GM21381 (cell line): Measurements from ENCODE around the gene PHOX2A.

ENCODE experiments used
- ATAC-seq: cut with Tn5 transposase; IDR thresholded peaks from one replicate; pipeline ENCODE4 v1.9.1; 2021; ENCODE audit warnings: mild to moderate bottlenecking, moderate library complexity; ENCODE audit not compliant: unreplicated experiment

Gene PHOX2A

GRCh38 chr11:72235351-72236057, 8.5 kb downstream of the PHOX2A start:
- no peak for ATAC-seq

GRCh38 chr11:72234920-72235319, 9.1 kb downstream of the PHOX2A start:
- ATAC-seq = no peak

DNA sequence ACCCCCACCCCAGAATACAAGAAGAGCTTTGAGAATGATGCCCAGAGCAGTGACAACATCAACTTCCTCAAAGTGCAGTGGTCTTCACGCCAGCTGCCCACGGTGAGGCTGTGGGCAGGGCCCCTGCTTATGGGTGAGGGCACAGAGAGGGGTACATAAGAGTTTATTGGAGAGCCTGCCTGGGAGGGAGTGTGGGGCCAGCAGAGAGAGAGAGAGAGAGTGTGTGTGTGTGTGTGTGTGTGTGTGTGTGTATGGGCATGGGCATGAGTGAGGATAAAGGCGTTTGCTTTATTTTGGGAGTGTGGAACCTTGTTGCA, 9.5 kb downstream of the PHOX2A start:
- ATAC-seq = no peak

DNA sequence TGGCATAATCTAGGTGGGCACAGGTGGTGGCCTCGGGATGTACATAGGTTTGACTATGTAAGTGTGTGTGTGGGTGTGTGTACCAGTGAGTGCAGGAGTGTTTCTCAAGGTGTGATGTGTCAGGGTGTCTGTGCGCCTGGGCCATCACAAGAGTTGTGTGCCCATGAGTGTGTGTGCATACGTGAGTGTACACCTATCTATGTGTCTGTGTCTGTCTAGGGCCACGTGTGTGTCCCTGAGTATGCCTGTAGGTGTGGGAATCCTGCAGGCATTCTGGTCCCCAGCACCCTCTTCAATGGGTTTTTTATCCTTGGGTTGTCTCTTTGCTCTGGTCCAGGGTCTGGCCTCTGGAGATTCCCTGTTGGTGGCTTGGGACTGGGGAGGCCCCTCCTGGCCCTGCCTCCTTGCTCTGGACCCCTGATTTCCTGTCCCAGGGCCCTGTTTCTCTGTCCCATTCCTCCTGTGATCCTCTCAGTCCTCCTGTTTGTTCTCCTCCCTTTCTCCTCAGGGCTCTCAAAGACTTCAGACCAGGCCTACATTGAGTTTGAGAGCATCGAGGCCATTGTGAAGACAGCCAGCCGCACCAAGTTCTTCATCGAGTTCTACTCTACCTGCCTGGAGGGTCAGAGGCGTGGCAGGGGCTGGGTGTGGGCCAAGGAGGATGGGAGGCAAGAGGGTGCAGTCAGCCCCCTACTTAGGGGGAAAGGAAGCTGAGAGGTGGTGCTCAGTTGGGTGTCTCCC, 10.0 kb downstream of the PHOX2A start:
- ATAC-seq = no peak

GRCh38 chr11:72233056-72233772, 10.8 kb downstream of the PHOX2A start:
- ATAC-seq = no peak

- no peak for ATAC-seq
Observed at GRCh38 chr11:72232260-72233055, 11.5 kb downstream of the PHOX2A start.

DNA sequence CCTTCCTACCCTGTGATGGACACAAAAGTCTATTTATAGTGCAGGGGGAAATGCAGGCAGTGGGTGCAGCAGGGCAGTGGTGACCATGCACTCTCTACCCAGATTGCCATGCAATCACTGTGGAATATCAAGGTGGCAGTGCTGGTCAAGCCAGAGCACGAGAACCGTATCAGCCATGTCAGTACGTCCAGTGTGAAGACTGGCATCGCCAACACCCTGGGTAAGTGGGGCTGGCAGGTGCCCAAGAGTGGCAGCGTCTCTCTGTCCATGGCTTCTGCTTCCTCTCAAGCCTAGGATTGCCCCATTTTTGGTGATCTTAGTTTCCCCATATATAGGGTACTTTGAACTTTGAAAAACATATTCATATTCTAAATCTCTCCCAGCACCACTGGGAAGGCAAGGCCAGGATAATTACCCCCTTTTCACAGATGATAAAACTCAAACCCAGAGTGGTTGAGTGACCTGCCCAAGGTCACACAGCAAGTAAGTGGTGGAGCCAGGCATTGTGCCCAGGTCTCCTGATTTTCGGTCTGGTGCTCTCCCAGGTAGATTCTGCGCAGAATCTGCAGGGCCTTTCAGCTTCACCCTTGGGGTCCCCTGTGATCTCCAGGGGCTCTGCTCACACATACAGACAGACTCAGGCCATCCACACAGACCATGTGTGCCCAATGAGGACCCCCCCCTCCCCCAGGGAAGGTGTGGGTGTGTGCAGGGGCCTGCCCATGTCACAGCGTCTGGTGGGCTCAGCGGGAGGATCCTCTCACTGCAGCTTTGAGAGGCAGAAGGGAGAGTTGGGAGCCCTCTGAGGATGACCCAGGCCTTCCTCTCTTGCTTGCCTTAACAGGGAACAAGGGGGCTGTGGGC, 12.3 kb downstream of the PHOX2A start:
- no peak for ATAC-seq

DNA sequence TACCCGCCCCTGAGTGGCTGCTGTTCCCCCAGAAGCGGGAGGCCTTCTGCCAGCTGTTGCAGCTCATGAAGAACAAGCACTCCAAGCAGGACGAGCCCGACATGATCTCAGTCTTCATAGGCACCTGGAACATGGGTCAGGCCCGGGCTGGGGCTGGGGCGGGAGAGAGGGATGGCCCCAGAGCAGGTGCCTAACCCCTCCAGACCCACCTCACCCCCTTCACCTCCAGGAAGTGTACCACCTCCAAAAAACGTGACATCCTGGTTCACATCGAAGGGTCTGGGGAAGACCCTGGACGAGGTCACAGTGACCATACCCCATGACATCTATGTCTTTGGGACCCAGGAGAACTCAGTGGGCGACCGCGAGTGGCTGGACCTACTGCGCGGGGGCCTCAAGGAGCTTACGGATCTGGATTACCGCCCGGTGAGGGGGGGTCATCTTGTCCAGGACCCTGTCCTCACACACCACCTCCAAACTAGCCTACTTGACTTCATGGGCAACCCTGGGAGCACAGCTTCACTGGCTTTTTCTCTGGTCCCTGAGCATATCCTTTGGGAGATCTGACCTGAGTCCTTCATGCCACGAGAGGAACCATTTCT, 13.1 kb downstream of the PHOX2A start:
- ATAC-seq = no peak

DNA sequence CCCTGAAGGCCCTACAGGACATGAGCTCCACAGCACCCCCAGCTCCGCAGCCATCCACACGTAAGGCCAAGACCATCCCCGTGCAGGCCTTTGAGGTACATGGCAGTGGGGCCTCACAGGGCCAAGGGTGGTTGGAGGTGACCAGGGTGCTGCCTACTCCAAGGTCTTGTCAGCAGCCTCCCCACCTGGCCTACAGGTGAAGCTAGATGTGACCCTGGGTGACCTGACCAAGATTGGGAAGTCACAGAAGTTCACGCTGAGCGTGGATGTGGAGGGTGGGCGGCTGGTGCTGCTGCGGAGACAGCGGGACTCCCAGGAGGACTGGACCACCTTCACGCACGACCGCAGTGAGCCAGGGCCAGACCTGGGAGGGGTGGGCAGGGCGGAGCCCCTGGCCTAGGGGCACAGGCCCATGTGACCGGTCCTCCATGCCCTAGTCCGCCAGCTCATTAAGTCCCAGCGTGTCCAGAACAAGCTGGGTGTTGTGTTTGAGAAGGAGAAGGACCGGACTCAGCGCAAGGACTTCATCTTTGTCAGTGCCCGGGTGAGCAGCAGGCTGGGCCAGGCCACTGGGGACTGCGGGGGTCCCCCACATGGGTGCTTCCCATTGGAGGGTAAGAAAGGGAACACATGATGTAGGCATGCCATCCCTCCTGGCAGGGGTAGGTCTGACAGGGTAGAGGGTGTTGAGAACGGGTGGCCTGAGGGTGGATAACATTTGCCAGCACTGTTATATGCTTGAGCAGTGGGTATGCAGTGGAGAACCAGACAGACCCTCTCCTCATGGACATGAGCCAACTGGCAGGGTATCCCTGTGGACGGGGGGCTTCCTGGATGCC, 13.8 kb downstream of the PHOX2A start:
- no peak for ATAC-seq

DNA sequence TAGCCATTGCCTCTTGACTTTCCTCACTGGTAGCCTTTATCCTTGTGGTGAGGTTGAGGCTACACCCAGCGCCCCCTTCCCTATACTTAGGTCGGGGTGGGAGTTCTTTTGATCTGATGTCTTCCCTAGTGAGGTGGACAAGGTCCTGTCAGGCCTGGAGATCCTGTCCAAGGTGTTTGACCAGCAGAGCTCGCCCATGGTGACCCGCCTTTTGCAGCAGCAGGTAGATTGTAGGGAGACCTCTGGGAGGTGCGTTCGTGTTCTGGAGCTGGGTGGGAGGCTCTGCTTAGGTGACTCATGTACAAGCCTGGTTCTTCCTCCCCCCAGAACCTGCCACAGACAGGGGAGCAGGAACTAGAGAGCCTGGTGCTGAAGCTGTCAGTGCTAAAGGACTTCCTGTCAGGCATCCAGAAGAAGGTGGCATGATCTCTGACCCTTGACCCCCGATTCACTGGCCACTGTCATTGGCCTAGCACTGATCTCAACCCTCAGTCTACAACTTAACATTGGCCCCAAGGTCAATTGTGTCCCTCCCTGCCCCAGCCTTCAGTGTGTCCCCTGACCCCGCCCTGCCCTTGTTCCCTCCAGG, 14.5 kb downstream of the PHOX2A start:
- no peak for ATAC-seq

DNA sequence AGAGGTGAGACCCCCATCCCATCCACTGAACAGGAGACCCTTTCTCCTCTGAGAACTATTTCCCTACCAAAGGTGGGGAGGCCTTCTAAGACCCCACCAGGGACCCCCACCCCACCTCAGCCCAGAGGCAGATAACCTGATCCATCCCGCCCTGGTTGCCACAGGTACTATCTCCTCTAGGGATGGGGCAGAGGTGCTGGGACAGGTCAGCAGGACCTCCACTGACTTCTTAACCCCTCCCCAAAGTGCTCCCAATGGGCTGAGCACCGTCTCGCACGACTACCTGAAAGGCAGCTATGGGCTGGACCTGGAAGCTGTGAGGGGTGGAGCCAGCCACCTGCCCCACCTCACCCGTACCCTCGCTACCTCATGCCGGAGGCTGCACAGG, 15.1 kb downstream of the PHOX2A start:
- ATAC-seq = no peak

DNA sequence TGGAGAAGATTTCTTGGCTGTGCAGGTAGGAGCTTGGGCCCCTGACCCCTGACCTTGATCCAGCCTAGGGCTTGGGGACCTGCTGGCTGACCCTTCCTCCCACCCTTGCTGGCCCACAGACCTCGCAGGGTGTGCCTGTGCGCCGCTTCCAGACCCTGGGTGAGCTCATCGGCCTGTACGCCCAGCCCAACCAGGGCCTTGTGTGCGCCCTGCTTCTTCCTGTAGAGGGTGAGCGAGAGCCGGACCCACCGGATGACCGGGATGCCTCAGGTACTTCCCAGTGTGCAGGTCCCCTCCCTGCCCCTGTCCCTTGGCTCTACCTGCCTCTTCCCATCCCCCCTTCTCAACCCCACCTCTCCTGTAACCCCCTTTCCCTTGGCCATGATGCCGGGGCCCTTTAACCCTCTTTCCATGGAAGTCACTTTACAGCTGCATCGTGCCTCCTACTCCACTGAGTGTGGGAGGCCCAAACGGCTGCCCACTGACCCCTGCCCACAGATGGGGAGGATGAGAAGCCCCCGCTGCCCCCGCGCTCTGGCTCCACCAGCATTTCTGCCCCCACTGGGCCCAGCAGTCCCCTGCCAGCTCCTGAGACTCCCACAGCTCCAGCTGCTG, 15.6 kb downstream of the PHOX2A start:
- ATAC-seq = no peak

- ATAC-seq = no peak
Observed at GRCh38 chr11:72227316-72228228, 16.4 kb downstream of the PHOX2A start.

- no peak for ATAC-seq
Observed at GRCh38 chr11:72226701-72227100, 17.3 kb downstream of the PHOX2A start.

DNA sequence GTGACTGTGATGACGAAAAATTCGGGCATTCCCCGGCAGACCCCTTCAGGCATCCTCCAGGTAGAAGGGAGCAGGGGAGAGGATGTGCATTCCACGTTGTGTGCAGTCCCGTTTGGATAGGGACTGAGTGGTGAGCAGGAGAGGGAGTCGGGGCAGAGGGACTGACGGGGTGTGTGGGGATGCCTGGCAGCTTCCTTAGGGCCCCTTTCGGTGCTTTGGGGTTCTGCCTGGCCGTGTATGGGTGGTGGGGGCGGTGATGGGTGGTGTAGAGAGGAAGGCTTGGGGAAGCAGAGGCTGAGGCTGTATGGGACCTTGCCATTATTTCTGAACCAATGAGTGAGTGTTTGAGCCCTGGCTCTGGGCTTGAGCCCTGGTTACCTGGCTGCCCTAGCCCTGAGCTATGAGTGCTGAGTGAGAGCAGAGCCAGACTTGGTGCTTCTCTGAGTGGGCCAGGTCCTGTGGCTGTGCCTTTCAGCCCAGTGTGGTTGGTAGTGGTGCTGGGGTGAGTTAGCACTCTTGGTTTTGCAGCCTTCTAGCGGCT, 18.5 kb downstream of the PHOX2A start:
- no peak for ATAC-seq

DNA sequence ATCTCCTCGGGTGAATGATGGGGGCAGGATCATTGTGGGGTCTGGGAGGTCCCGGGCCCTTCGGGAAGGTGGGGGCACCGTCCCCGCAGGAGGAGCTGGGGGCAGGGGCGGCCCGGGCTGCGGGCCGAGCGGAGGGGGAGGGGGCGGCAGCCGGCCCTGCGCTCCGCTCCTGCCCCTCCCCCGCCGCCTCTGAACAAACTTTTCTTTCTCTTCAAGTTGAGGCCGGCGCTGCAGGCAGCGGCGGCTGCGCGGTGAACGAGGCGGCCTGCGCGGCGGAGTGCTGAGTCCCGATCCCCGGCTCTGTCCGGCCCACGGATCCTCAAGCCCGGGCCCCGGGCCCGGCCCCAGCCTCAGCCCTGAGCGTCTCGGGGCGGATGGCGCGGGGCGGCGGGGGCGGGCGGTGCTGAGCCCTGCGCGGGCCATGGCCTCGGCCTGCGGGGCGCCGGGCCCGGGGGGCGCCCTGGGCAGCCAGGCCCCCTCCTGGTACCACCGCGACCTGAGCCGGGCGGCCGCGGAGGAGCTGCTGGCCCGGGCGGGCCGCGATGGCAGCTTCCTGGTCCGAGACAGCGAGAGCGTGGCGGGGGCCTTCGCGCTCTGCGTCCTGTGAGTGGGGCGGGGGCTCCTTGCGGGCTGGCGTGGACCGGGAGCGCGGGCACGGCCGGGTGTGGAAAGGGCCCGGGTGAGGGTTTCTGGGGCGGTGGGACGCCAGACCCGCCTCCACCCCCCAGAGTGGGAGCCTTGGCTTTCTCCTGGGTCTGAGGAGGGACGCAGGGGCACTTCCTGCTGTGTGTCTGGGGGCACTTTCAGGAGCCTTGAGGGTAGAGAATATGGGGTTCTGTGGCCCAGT, 19.2 kb downstream of the PHOX2A start, which contains the start of gene INPPL1:
TSS of gene INPPL1 (plus strand) at position 204 of the 847 bp plus-strand sequence. CDS start at position 422, 218 bp downstream.
- ATAC-seq = no peak
